Stimulated activated naive B cell treated with anti-CD40 and anti-IgM and Interleukin-4, amounts not matched to agents 10 μg/mL and 1 μg/mL and 100 μg/mL, for 72 hours (primary cell): ENCODE results near the gene ALDH3A1.

Source experiments
- ATAC-seq, 2 donors: fragments of 150-1000 bp; cut with Tn5 transposase; replicated peaks; 2 replicates each; pipeline ENCODE4 v1.10.0; 2021; ENCODE audit warnings: moderate library complexity in 1 of 2
- DNase-seq: peaks from one replicate; pipeline ENCODE4 v3.0.0; 2021
- H3K27ac Mint-ChIP-seq: one replicate; pipeline ENCODE4 v1.8.0; 2022; ENCODE audit warnings: mild to moderate bottlenecking, mixed read lengths
- H3K27me3 Mint-ChIP-seq, 2 donors: one replicate each; pipeline ENCODE4 v1.8.0; 2022; ENCODE audit warnings: mixed read lengths in 2 of 2
- H3K36me3 Mint-ChIP-seq, 2 donors: one replicate each; pipeline ENCODE4 v1.8.0; 2022; ENCODE audit warnings: mixed read lengths in 2 of 2, mild to moderate bottlenecking in 1 of 2
- H3K4me1 Mint-ChIP-seq, 2 donors: one replicate each; pipeline ENCODE4 v1.8.0; 2022; ENCODE audit warnings: mixed read lengths in 2 of 2, mild to moderate bottlenecking in 1 of 2
- H3K4me3 Mint-ChIP-seq, 2 donors: one replicate each; pipeline ENCODE4 v1.8.0; 2022; ENCODE audit warnings: mild to moderate bottlenecking in 2 of 2, mixed read lengths in 2 of 2, moderate library complexity in 1 of 2
- H3K9me3 Mint-ChIP-seq, 2 donors: one replicate each; pipeline ENCODE4 v1.8.0; 2022; ENCODE audit warnings: mixed read lengths in 2 of 2, mild to moderate bottlenecking in 1 of 2

Gene ALDH3A1

DNA sequence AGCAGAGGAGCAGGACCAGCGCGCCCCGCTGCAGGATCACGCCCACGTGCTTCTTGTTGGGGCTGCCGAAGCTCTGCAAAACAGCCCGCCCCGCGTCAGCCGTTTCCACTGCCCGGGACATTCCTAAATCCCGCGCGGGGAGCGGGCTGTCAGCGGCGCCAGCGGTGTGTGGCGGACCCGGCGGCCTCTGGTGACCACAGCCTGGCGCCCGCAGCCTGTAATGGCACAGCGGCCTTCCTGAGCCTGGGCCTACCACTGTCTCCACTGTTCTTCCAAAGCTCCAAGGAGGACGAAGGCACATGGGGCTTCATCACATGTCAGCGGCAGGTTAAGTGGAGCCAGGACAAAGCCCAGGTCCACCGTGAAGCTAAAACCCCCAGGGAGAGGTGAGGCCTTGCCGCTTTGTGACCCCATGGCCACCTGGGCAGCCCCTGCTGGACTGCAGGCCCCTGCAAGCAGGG, 34.2 kb downstream of the ALDH3A1 start:
- H3K9me3 Mint-ChIP-seq, result no peaks in the 10 kb centered on the region
- no peaks in the 10 kb centered on the region for H3K4me1 Mint-ChIP-seq
- H3K36me3 Mint-ChIP-seq, result no peaks in the 10 kb centered on the region
- ATAC-seq (no peak), DNase-seq (no peak)
- H3K27me3 Mint-ChIP-seq, result no peaks in the 10 kb centered on the region
- H3K4me3 Mint-ChIP-seq, result no peak overlapping the region
- no peak overlapping the region for H3K27ac Mint-ChIP-seq

DNA sequence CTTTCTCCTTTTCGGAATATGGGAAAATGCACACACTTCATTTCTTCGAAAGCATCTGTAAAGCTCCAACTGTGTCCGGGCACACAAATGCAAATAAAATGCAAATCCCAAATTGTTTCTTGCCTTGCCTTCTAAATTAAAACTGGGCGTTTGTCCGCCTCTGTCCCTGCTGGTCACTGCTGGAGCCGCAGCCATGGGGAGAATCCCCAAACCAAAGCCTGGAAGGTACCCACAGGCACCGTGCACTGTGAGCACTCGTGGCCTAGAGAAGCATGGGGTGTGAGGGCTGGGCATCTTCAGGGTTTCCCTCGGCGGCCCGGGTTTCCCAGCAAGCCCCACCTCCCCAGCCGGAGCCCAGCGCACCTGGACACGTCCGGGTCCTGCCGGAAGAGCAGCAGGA, 34.6 kb downstream of the ALDH3A1 start:
- no peaks in the 10 kb centered on the region for H3K4me1 Mint-ChIP-seq
- ATAC-seq, result no peak
- no peak overlapping the region for H3K4me3 Mint-ChIP-seq
- H3K27me3 Mint-ChIP-seq, result no peaks in the 10 kb centered on the region
- H3K9me3 Mint-ChIP-seq, result no peaks in the 10 kb centered on the region
- H3K27ac Mint-ChIP-seq, result no peak overlapping the region
- no peaks in the 10 kb centered on the region for H3K36me3 Mint-ChIP-seq
- DNase-seq, result no peak

DNA sequence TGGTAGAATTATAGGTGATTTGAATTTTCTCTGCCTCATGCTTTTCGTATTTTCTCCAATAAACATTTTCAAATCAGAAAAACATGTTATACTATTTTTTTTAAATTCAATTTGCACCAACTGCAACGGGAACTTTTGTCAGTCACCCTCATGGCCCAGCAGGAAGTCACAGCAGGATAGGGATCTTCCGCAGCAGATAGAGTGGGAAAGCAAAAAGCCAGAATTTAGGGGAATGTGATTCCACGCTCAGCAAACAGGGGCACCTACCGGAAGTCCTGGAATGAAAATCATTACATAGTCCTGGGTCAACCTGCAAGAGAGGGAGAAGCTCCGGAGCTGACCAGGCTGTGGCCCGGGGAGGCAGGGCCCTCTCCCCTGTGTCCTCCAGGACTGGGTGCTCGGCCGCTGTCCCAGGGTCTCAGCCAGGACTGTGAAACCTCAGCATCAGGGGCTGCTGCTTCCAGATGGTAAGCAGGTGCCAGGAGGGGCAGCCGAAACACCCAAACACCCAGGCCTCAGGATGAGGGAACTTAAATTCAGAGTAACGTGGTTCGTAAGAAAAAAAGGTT, 35.6 kb downstream of the ALDH3A1 start:
- H3K27ac Mint-ChIP-seq, result no peak overlapping the region
- ATAC-seq, result no peak
- no peaks in the 10 kb centered on the region for H3K36me3 Mint-ChIP-seq
- no peaks in the 10 kb centered on the region for H3K4me1 Mint-ChIP-seq
- no peak for DNase-seq
- no peak overlapping the region for H3K4me3 Mint-ChIP-seq
- no peaks in the 10 kb centered on the region for H3K9me3 Mint-ChIP-seq
- no peaks in the 10 kb centered on the region for H3K27me3 Mint-ChIP-seq

DNA sequence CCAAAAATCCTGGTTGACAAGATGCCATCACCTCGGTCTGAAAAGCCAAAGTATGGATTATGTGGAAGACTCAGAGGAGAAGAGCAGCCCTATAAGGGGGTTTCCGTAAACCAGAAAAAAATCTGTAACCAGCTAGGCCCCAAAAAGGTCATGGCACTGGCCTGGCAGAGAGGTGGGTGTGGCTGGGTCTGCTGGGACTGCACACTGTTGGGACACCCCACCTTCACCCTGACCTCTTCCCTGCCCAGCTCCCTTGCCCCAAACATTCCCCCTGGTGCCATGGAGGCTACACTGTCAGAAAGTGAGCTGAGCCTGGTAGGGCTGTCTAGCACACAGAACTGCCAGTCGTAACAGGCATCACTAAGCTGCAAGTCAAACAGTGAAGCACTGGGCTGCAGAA, 38.3 kb downstream of the ALDH3A1 start:
- Mint-ChIP-seq H3K9me3 (no peaks in the 10 kb centered on the region), H3K4me3 (no peak overlapping the region)

DNA sequence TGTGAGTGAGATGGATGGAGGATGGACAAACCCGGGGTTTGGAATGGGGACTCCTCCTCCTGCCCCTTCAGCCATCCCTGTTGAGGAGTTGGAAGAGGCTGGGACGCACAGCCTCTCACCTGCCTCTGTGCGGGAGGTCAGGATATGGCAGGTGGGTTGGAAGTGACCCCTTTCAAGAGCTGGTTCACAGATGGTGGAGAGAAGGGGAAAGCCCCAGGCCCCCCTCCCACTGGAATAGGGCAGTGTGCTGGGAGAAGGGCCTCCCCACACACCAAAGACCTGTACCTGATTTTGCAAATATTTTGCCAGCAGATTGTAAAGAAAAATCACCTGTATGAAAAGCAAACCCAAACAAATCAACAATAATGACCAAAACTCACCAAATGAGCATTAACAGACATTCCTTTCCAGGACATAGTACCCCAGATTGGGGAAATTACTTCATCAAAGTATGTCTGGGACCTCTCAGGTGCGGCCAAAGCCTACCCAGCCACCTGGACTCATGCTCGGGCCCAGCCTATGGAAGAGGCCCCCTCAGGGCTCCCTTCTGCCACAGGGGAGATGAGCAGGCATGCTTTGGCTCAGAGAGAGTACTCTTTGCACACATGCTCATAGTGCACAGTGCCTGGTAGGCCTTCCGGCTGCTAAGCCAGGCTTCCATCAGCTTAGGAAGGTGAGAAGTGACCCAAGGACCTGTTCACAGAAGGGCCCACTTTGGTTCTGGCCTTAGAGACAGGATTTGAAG, 39.5 kb downstream of the ALDH3A1 start:
- Mint-ChIP-seq H3K4me1 (no peaks in the 10 kb centered on the region), H3K4me3 (no peak overlapping the region), H3K27ac (no peak overlapping the region), H3K27me3 (no peaks in the 10 kb centered on the region), H3K36me3 (no peaks in the 10 kb centered on the region), H3K9me3 (no peaks in the 10 kb centered on the region)
- DNase-seq (no peak), ATAC-seq (no peak)

More for the DNA sequence above, 38.3 kb downstream of the ALDH3A1 start:
- Mint-ChIP-seq H3K4me1 (no peaks in the 10 kb centered on the region), H3K36me3 (no peaks in the 10 kb centered on the region), H3K27me3 (no peaks in the 10 kb centered on the region), H3K27ac (no peak overlapping the region)
- DNase-seq, result no peak
- ATAC-seq, result no peak

DNA sequence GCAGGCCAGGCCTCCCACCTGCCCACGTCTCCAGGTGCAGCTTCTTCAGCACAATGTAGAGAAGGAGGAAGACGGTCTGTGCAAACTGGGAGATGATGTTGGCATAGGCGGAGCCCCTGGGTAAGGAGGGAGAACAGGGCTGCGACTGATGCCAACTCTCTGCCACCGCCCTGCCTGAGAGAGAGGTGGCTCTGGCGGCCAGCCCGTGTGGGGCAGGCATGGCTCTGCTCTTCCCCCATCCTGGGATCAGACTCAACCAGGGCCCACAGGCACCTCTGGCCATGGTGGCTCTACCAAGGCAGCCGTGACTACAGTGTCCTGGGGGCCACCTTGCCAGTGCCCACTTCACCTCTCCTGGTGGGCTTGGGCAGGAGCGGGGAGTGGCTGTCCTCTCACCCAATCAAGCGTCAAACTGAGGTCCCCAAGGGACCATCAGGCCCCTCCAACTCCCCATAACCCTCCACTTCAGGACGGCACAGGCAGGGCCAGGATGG, 40.3 kb downstream of the ALDH3A1 start:
- ATAC-seq, result no peak
- Mint-ChIP-seq H3K27ac (no peak overlapping the region), H3K4me3 (no peak overlapping the region), H3K9me3 (no peaks in the 10 kb centered on the region), H3K27me3 (no peaks in the 10 kb centered on the region), H3K36me3 (no peaks in the 10 kb centered on the region), H3K4me1 (peaks cover 0 to 1% of the 10 kb centered on the region in 2 donors)
- no peak for DNase-seq

DNA sequence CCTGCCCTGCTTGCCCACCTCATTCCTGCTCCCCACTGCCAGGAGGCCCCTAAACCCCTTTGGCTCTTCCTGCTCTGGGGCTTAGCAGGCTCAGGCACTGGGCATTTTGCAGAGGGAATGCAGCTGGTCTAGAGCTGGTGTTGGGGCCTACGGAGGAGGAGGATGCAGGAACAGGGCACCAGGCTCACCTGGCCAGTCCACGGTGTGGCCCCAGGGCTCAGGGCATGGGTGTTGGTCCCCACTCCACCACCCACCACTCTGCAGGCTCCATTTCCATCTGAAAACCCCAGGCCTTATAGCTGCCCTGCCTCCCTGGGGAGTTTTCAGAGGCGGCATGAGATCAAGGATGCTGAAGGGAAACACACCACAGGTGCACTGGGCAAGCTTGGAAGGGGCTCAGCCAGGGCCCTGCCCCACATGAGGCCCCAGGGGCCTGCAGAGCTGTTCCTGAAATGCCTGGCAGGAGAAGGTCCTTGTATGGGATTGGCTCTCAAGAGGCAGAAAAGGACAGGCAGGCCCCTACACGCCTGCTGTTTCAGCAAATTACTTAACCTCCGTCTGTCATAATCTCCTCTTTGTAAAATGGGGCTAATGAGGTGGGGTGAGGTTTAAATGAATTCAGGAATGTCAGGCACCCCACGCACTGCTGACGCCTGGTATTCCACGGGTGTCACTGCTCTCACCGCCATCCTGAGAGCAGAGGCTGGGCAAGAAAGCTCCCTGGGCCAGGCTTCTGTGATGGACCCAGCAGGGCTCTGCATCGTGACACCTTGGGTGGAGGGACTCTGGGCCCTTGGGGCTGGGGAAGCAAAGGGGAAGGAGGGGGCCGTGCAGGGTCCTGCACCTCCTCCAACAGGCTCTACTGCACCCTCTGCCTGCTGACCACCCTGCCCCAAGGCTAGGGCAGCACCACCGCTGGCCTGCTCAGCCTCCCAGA, 41.0 kb downstream of the ALDH3A1 start:
- ATAC-seq (no peak), DNase-seq (no peak)
- Mint-ChIP-seq H3K9me3 (no peaks in the 10 kb centered on the region), H3K4me1 (peaks cover 0 to 1% of the 10 kb centered on the region in 2 donors), H3K27ac (peak overlapping the region; percentile 5), H3K36me3 (no peaks in the 10 kb centered on the region), H3K4me3 (no peak overlapping the region), H3K27me3 (no peaks in the 10 kb centered on the region)

DNA sequence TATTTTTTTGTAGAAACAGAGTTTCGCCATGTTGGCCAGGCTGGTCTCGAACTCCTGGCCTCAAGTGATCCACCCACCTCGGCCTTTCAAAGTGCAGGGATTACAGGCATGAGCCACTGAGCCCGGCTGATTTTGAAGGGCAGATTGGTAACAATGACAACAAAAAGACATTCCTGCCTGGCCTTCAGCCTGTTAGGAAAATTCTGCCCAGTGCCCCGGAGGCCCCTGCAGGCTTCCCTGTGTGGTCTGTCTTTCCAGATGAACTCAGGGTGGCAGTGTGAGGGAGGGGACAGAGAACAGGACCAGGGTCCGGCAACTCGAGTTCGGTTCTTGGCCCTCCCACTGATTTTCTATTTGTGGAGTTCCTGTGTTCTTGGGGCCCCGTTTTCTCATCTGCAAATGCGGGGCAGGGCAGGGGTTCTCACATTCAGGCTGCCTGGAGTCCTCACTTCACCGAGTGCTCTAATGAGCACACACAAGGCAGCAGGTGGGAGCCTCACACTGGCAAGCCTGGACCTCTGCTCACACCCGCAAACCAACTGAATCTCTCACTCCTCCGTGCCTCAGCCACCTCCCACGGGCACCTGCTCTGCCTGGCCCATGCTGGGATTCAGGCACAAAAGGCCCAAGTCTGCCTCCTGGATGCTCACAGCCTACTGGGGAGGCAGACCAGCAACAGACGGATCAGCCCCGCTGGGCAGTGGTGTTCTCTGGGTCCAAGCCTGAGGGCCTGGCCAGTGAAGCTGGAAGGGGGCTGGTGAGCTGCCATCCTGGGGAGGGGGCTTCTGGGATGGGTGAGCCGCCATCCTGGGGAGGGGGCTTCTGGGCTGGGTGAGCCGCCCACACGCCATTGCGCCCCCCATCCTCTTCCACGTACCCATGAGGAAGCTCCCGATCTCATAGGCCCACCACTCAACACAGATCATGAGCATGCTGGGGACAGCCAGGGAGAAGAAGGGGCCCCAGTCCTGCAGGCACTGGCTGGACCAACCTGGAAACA, 42.0 kb downstream of the ALDH3A1 start:
- Mint-ChIP-seq H3K36me3 (no peaks in the 10 kb centered on the region), H3K4me1 (peaks cover 0 to 1% of the 10 kb centered on the region in 2 donors), H3K27ac (peak overlapping the region; percentile 37), H3K4me3 (no peak overlapping the region), H3K9me3 (no peaks in the 10 kb centered on the region), H3K27me3 (no peaks in the 10 kb centered on the region)
- DNase-seq, result no peak
- ATAC-seq, result no peak

DNA sequence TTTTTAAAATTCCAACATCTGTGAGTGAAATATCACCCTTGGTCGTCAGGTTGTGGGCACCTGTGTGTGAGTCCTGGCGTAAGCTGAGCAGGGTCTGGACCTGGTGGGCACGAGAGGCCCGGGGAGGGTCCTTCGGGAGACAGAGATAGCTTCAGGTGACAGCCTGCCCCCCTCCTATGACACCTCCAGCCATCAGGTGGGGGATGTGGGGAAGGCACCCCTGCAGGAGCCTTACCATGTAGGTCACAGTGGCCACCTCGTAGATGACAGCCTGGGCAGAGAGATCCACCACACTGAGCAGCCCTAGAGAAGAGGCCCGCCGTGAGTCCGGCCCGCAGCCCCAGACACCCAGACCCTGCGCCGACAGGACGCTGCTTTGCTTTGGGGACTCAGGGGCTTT, 42.9 kb downstream of the ALDH3A1 start:
- no peak for ATAC-seq
- Mint-ChIP-seq H3K27me3 (no peaks in the 10 kb centered on the region), H3K9me3 (no peaks in the 10 kb centered on the region), H3K4me3 (no peak overlapping the region), H3K27ac (no peak overlapping the region), H3K4me1 (peaks cover 0 to 1% of the 10 kb centered on the region in 2 donors), H3K36me3 (no peaks in the 10 kb centered on the region)
- DNase-seq, result no peak

DNA sequence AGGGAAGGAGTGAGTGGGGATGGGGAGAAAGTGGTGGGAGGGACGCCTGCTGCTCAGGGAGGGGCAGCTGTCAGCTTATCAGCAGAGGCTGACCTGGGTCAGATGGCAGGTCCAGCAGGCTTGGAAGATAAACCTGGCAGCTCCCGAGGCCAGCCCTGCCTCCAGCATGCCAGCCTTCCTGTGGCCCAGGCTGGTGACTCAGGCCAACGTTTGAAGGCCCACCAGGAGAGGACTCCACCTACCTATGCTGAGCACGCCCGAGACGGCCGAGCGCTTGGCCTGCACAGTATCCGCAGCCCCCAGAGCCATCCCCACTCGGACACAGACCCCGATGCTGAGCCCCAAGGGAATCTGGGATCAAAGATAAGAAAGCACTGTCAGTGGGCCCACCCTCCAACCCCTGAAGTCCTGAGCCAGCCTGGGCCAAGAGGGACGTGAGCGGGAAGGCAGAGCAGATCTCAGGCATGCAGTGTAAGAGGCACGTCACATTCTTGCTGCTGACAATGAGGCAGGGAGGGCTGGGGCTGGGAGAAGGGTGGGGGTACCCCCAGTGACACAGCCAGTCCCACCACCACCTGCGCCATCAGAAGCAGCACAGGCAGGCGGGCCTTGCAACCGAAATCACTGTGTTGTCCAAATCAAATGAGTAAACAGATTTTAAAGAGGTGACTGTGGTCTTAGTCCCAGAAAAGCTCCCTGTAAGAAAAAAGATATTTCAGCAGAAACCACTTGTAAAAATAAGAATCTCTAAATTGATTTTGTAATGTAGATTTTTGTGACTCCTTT, 44.1 kb downstream of the ALDH3A1 start:
- Mint-ChIP-seq H3K9me3 (no peaks in the 10 kb centered on the region), H3K27ac (no peak overlapping the region), H3K36me3 (no peaks in the 10 kb centered on the region), H3K27me3 (no peaks in the 10 kb centered on the region), H3K4me3 (no peak overlapping the region), H3K4me1 (peaks cover 0 to 1% of the 10 kb centered on the region in 2 donors)
- ATAC-seq, result no peak
- DNase-seq, result no peak

DNA sequence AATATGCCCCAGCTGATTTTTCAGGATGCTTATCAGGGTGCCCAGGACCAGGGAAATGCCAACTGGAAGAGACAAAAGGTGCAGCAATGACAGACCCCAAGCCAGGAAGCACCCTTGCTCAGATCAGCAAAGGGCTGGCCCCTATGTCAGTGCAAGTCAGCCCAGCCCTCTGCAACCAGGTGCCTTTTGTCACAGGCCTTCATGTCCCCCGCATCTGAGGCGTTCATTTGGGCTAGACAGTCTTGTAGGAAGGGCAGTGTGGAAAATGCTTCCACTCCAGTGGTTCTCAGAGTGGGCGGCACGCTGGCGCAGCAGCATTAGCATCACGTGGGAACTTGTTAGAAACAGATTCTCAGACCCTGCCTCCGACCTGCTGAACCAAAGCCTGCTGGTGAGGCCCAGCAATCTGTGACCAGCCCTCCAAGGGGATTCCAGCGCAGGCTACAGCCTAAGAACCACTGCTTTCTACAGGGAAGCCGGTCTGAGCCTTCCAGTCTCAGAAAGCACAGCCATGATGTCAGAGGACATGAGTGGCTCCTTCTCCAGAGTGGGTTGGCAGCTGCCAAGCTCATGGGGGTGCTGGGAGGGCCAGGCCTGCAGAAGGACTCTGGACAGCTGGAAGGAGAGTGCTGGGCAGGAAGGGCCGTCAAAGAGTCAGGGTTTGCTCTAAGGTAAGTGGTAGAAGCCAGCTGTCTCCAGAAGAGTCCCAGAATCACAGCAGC, 44.8 kb downstream of the ALDH3A1 start:
- DNase-seq (no peak), ATAC-seq (no peak)
- H3K4me3 Mint-ChIP-seq, result no peak overlapping the region
- H3K9me3 Mint-ChIP-seq, result no peaks in the 10 kb centered on the region
- H3K36me3 Mint-ChIP-seq, result no peaks in the 10 kb centered on the region
- peaks cover 0 to 1% of the 10 kb centered on the region in 2 donors for H3K4me1 Mint-ChIP-seq
- H3K27me3 Mint-ChIP-seq, result no peaks in the 10 kb centered on the region
- peak overlapping the region; percentile 42 for H3K27ac Mint-ChIP-seq

DNA sequence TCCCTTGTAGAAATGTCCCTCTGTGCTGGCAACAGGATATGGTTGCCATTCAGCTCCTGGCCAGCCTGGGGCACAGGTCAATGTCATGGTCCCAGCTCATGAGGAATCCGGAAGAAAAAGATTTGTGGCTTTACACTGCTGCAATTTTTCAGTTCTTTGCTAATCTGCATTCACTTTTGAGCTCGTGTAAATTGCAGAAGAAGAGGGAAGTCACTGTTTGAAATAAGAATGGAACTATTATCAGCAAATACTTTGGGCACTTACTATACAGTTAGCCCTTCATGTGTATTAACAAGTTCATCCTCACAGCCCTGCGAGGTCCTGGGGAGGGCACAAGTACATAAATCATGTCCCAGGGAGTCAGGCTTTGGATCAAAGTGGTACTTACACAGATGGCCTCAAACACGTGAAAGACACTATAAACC, 45.9 kb downstream of the ALDH3A1 start:
- Mint-ChIP-seq H3K27ac (peak overlapping the region; percentile 81), H3K36me3 (no peaks in the 10 kb centered on the region), H3K4me3 (no peak overlapping the region), H3K27me3 (no peaks in the 10 kb centered on the region), H3K4me1 (peaks cover 0 to 1% of the 10 kb centered on the region in 2 donors), H3K9me3 (no peaks in the 10 kb centered on the region)
- ATAC-seq (no peak), DNase-seq (no peak)
